ENCODE results near the gene HS6ST1.

HS6ST1 gene

DNA sequence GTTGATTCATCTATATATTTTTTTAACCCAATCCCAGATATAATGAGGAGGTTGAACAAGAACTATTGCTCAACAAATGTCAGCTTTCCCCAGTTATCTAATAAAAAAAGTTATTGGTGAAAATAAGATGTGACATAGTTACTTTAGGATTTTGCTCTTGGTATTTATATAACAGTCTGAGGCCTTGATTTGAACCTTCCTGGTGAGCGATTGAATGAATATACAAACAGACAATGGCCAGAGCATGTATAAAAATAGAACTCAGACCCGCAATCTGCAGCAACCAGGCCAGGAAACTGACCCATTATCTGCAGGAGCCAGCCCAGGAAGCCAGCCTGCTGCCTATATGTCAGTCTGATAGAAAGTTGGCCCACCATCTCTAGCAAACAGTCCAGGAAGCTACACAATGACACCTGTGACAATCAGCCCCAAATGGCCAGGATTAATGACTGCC, 81.6 kb downstream of the HS6ST1 start:
- DNase-seq, result peak; percentile 67
- TF ChIP-seq, protein P1, sequence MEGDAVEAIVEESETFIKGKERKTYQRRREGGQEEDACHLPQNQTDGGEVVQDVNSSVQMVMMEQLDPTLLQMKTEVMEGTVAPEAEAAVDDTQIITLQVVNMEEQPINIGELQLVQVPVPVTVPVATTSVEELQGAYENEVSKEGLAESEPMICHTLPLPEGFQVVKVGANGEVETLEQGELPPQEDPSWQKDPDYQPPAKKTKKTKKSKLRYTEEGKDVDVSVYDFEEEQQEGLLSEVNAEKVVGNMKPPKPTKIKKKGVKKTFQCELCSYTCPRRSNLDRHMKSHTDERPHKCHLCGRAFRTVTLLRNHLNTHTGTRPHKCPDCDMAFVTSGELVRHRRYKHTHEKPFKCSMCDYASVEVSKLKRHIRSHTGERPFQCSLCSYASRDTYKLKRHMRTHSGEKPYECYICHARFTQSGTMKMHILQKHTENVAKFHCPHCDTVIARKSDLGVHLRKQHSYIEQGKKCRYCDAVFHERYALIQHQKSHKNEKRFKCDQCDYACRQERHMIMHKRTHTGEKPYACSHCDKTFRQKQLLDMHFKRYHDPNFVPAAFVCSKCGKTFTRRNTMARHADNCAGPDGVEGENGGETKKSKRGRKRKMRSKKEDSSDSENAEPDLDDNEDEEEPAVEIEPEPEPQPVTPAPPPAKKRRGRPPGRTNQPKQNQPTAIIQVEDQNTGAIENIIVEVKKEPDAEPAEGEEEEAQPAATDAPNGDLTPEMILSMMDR (IDR thresholded peaks at IDR 0.05; ENCODE audit: low read depth, low read length, missing control alignments), result no peak
- in situ Hi-C loops (cut with HindIII; ENCODE audit: low pct_ligation_motif_present, low sequenced_read_pairs), result no loop called here
- no peaks in the 10 kb centered on the region for H3K27me3 ChIP-seq (replicated peaks)
- no peak overlapping the region for H3K4me3 ChIP-seq (ENCODE audit: low read depth, low read length)
- peak overlapping the region; percentile 82 for H3K27ac ChIP-seq
- no peaks in the 10 kb centered on the region for H3K36me3 ChIP-seq (replicated peaks)

DNA sequence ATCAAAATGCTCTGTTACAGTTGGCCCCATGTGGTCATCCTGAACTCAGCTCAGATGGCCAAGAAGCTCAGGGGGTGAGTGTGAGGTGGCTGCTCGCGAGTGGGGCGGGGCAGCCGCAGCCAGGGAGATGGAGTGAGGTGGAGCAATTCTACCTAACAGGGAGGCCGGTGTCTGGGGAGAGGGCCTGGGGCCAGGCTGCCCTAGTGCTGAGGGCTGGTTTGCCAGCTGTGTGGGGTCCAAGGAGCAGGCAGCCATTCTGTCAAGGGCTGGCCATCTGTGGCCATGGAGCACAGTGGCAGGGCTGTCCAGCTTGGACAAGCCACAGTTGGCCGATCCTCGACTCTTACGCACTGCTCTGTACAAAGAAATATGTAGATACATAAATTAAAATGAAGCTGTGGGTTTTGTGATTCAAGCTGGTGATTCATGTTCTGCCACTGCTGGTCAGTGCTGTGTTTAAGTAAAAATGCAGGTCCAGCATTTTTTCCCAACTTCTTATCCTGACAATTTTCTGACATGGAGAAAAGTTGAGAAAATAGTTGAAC, 82.1 kb downstream of the HS6ST1 start:
- peak; percentile 85 for DNase-seq
- Histone ChIP-seq H3K4me3 (ENCODE audit: low read depth, low read length) (no peak overlapping the region), H3K36me3 (replicated peaks) (no peaks in the 10 kb centered on the region), H3K27ac (peak overlapping the region; percentile 82), H3K27me3 (replicated peaks) (no peaks in the 10 kb centered on the region)
- TF ChIP-seq, protein P1 (IDR thresholded peaks at IDR 0.05; ENCODE audit: low read depth, low read length, missing control alignments), result no peak
- in situ Hi-C loops (cut with HindIII; ENCODE audit: low pct_ligation_motif_present, low sequenced_read_pairs), result no loop called here

DNA sequence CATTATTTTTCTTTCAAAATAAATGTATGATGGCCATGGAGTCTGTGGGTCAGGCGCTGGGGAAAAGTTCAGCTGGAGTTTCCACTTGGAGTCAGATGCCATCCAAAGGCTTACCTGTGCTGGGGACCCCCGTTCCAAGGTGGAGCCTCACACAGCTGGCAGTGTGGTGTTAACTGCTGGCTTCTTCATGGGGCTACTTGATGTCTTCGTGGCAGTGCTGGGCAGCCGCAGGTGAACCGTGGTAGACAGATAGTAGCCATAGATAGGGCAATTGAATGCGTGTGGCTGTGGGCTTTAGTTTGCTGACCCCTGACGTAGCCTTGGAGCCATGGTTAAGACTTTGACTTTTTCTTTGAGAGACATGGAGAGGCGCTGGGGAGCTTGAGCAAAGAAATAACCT, 83.1 kb downstream of the HS6ST1 start:
- no peak overlapping the region for H3K27ac ChIP-seq
- DNase-seq, result no peak
- no peaks in the 10 kb centered on the region for H3K27me3 ChIP-seq (replicated peaks)
- H3K36me3 ChIP-seq (replicated peaks), result no peaks in the 10 kb centered on the region
- in situ Hi-C loops (cut with HindIII; ENCODE audit: low pct_ligation_motif_present, low sequenced_read_pairs), result no loop called here
- H3K4me3 ChIP-seq (ENCODE audit: low read depth, low read length), result no peak overlapping the region
- TF ChIP-seq, protein P1 (IDR thresholded peaks at IDR 0.05; ENCODE audit: low read depth, low read length, missing control alignments), result no peak

- TF ChIP-seq, protein P1 (IDR thresholded peaks at IDR 0.05; ENCODE audit: low read depth, low read length, missing control alignments), result no peak
- in situ Hi-C loops (cut with HindIII; ENCODE audit: low pct_ligation_motif_present, low sequenced_read_pairs), result no loop called here
- H3K36me3 ChIP-seq (replicated peaks), result no peaks in the 10 kb centered on the region
- no peak overlapping the region for H3K4me3 ChIP-seq (ENCODE audit: low read depth, low read length)
- DNase-seq, result no peak
- H3K27ac ChIP-seq, result no peak overlapping the region
- no peaks in the 10 kb centered on the region for H3K27me3 ChIP-seq (replicated peaks)
Observed at GRCh38 chr2:128234613-128235012, 84.1 kb downstream of the HS6ST1 start.

GRCh38 chr2:128233790-128234395, 84.8 kb downstream of the HS6ST1 start:
- no peak overlapping the region for H3K27ac ChIP-seq
- TF ChIP-seq, protein P1 (IDR thresholded peaks at IDR 0.05; ENCODE audit: low read depth, low read length, missing control alignments), result no peak
- no peak for DNase-seq
- no peaks in the 10 kb centered on the region for H3K36me3 ChIP-seq (replicated peaks)
- in situ Hi-C loops (cut with HindIII; ENCODE audit: low pct_ligation_motif_present, low sequenced_read_pairs), result no loop called here
- peak overlapping the region; percentile 69 for H3K4me3 ChIP-seq (ENCODE audit: low read depth, low read length)
- no peaks in the 10 kb centered on the region for H3K27me3 ChIP-seq (replicated peaks)
